Measurements from ENCODE around the gene ARMC9.
"Not testable (repeated sequence)": the region's sequence is repeated elsewhere in the genome, so short reads cannot be mapped to it uniquely, and the experiment has no call there.

Gene ARMC9

DNA sequence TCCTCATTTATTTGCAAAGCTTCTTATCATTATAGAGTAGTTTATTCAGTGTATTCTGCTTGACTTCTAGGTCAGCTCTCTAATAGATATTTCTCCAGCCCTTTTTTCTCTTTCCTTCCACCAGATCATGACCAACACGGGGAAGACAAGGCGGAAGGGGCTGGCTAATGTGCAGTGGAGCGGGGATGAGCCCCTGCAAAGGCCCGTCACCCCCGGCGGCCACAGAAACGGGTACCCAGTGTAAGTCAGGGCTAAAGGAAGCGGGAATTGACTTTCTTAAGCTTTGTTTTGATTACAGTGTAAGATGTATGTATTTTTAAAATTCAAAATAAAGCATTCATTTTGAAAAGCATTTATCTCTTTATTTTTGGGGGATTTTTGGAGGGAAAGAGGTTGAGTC, 146.4 kb downstream of the ARMC9 start:
- no peak for DNase-seq

DNA sequence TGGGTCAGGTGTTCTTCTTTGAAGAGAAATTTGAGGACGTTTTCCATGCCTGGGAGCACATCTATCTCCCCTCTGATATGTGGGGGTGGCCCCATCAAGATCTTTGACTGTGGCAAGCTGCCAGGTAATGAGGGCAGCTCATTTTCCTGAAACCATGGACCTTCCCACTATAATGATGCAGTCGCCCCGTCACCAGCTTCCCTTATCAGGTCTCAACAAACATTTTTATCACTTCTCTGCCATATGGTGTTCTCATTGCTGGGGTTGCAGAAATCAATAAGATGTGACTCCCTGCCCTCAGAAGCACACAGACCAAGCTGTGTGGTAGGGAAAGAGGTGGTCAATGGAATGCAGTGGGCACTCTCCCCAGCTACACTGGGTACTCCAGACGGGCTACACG, 148.7 kb downstream of the ARMC9 start:
- no peak for DNase-seq

DNA sequence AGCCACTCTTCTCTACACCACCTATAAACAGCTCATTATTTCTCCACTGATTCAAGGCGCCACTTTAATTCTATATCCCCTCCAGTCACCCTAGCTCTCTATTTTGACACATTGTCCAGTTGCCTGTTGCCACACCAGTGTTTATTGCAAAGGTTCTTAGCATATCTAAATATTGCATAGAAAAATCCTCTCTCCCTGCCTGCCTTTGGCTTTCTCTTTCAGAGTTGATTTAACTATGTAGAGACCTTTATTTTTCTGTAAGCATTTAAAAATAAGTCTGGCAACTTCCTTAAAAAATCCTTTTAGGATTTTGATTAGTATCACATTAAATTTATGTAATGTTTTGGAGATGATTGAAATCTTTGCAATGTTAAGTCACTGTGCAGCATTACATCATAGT, 149.2 kb downstream of the ARMC9 start:
- no peak for DNase-seq

DNA sequence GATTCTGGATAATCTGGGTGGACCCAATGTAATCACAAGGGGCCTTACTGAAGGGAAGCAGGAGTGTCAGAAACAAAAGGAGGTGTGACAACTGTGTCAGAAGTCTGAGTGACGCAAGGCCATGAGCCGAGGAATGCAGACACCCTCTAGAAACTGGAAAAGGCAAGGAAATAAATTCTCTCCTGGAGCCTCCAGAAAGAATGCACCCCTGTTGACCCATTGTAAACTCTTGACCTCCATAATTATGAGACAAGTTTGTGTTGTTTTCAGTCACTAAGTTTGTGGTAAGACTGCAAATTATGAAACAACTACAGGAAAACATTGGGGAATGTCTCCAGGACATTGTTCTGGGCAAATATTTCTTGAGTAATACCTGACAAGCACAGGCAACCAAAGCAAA, 149.7 kb downstream of the ARMC9 start:
- DNase-seq: no peak

DNA sequence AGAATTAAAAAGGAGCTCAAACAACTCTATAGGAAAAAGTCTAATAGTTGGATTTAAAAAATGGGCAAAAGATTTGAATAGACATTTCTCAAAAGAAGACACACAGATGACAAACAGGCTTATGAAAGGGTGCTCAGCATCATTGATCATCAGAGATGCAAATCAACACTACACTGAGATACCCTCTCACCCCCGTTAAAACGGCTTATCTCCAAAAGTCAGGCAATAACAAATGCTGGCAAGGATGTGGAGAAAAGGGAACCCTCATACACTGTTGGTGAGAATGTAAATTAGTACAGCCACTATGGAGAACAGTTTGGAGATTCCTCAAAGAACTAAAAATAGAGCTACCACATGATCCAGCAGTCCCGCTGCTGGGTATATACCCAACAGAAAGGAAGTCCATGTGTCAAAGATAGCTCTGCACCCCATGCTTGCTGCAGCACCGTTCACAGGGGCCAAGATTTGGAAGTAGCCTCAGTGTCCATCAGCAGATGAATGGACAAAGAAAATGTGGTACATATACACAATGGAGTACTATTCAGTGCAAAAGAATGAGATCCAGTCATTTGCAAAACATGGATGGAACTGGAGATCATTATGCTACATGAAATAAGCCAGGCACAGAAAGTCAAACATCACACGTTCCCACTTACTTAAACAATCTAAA, 150.4 kb downstream of the ARMC9 start:
- DNase-seq: no peak

DNA sequence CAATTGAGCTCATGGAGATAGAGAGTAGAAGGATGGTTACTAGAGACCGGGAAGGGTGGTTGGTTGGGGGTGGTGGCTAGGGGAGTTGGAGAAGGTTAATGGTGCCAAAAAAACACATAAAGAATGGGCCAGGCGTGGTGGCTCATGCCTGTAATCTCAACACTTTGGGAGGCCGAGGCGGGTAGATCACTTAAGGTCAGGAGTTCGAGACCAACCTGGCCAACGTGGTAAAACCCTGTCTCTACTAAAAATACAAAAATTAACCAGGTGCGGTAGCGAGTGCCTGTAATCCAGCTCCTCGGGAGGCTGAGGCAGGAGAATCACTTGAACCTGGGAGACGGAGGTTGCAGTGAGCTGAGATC, 150.9 kb downstream of the ARMC9 start:
- not testable (repeated sequence) for DNase-seq

- no peak for DNase-seq
Observed at GRCh38 chr2:231351648-231352047, 153.2 kb downstream of the ARMC9 start.

GRCh38 chr2:231353469-231353868, 155.0 kb downstream of the ARMC9 start:
- DNase-seq: no peak

GRCh38 chr2:231355508-231356465, 157.4 kb downstream of the ARMC9 start:
- no peak for DNase-seq

DNA sequence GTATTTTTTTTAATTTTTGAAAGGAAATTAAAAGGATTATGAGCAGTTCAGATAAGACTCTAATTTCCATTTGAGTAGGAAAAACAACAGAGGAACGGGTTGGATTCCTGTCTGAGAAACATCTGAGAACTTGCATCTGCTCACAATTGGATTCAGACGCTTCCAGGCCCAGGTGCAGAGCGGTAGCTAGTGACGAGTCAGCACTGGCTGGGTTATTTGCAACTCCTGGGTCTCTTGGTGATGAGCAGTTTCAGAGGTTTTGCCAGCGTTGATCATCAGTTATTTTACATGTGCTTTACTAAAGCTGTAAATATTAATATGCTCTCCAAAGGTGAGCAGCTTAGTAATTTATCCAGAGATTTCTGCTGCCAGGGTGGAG, 158.0 kb downstream of the ARMC9 start:
- DNase-seq: no peak

DNA sequence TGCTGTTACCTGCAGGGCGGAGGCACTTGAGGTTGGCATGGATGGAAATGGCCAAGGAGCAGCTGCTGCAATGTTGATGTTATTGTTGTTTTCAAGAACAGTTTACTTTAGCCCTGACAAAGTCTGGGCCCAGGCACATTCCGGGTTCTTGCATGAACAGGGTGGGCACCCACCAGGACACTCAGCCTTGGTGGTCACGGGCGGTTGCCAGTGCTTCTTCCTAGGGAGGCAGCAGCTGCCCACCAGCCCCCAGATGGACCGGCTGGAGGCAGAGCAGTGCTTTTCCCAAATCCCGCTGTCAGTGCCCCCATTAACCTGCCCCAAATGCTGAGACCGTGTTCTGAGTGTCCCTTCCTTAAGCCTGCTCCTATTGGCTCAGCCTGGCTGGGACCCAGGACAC, 158.6 kb downstream of the ARMC9 start:
- DNase-seq: no peak

DNA sequence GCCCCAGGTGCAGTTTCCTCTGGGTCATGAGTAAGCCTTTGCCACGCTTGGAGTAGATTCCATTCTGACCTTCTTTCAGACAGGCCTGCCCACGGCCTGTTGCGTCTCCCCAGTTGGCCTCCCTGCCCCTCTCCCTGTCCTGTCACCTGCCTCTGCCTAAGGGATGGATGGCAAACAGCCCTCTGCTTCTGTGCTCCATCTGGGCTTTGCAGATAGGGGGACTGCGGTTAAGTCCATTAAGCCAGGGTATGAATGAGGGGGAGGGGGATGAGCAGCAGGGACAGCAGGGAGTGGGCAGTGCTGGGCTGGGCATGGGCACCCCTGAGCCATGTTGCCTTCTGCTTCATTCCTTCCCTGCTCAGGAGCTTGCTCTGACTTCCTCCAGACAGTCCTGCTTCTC, 159.5 kb downstream of the ARMC9 start:
- no peak for DNase-seq

DNA sequence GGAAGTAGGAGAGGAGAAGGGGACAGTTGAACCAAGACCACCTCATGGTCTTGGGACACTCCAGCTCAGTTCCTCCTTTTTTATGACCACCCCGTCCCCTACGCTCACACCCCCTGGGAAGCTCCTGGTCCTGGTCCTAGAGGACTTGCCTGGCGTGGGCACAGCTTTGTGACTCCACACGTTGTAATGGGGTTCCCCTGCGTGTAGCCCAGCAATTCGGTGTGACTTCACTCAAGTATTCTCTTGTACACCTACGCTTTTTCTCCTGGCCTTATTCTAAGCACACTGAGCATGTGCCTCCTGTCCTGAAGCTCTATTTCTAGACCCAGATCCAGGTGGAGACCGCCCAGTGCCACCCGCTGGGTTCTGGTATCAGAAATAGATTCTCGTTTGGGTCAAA, 161.0 kb downstream of the ARMC9 start:
- no peak for DNase-seq

DNA sequence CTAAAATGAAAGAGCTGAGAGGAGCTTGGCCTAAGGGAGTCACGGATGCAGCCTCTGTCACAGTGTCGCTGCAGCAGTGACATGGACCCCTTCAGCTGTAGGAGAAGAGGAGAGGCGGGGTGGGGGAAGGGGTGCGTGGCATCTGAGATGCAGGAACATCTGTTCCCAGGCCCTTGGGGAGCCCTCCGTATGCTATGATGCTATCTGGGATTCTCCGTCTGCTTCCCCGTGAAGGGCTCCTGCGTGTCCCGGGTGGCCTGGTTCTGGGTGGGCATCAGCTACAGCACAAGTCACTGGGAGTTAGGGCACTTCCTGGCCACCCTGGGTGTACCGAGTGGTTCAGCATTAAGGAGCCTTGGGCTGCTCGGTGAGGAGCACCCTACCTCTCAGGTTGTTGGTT, 161.5 kb downstream of the ARMC9 start:
- no peak for DNase-seq

DNA sequence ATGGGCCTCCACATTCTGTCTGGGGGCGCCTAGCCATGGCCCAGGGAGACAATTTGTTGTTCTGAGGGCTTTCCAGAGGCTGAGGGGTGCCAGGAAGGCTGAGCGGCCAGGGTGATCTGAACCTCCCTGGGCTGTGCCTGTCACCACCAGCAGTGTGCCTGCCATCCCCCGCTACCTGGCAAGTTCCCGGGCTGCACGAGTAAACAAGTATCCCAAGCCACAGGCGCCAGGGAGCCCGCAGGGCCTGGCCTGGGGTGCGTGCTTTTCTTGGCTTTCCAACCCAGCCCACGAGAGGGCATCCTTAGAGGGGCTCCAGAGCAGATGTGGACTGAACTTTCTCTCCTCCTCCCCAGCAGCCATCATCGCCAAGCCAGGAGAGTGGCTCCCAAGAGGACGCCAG, 162.0 kb downstream of the ARMC9 start:
- no peak for DNase-seq

- DNase-seq: peak in 1 of 2 donors; percentile 32
Observed at GRCh38 chr2:231360881-231361371, 162.5 kb downstream of the ARMC9 start.

DNA sequence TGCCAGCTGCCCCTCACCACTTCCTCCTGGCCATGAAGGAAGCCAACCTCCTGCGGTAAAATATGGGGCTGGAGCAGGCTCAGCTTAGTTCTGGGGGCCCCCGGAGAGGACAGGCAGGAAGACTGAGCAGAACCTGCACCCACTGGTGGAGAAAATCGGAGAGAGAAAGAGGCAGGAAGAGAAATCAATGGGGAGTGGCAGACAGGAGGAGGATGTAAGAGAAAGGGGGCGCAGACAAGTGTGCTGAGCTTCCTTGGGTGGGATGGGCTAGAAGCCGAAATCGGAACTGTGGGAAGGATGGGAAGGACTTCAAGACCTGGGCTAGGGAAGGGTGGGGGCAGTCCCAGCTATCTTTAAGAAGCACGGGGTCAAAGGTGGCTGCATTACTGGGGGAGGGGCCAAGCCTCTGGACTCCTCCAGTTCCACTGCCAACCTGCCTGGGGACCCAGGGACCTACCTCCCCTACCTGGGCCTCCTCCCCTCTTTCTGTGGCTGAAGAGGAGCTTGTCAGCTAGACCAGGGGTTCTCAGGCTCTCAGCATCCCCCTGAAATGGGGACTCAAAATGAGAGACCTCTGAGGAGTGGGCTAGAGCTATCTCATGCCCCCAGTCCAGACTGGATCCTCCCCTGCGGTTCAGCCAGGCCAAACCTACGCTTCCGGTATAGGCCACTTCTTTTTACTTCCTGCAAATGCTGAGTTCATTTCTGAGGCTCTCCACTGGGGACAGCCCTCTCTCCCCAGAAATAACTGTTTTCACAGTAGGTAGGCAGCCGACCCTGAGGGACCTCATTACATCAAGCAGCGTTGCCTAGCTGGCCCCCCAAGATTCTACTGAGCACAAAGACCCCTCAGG, 163.5 kb downstream of the ARMC9 start:
- DNase-seq: peak; percentile 23 to 43

DNA sequence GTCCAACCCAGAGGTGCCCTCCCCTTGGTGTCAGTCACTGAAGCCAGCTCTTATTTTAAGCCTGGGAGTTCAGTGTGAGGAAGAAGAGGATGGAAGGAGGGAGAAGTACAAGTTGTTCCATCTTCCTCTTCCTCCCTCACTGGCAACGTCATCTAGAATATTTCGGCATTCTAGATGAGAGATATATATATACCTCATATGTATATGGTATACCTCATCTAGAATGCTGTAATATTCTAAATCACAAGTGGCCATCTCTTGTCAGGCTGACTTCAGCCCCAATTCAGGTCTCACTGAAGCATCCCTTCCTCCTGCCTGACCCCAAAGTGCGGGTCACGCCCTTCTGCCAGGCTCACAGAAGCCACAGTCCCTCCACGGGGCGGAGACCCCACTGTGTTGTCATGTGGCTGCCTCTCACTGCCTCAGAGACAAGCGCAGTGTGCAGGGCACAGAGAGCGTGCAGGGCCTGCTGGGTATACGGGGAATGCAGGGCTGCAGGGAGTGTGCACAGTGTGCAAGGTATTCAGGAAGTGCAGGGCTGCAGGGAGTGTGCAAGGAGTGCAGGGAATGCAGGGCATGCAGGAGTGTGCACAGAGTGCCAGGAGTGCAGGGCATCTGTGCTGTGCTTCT, 164.2 kb downstream of the ARMC9 start:
- no peak for DNase-seq

DNA sequence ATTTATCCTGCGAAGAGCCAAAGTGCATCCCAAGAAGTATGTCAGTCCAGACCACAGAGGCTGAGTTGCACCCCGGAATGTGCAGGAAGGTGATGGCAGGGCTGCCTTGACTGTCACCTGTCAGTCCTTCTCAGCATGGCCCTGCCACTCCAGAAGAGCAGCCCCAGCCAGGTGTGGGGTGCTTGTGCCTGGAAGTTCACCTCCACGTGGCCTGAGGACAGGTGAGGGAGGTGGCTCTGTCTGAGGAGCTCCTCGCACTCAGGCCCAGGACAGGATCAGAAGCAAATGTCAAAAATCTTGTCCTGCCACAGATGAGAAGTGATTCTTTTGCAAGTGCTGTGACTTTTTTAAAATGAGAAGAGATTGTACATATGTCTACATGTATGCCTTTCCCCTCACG, 165.6 kb downstream of the ARMC9 start:
- DNase-seq: no peak

GRCh38 chr2:231364961-231365810, 166.8 kb downstream of the ARMC9 start:
- no peak for DNase-seq

DNA sequence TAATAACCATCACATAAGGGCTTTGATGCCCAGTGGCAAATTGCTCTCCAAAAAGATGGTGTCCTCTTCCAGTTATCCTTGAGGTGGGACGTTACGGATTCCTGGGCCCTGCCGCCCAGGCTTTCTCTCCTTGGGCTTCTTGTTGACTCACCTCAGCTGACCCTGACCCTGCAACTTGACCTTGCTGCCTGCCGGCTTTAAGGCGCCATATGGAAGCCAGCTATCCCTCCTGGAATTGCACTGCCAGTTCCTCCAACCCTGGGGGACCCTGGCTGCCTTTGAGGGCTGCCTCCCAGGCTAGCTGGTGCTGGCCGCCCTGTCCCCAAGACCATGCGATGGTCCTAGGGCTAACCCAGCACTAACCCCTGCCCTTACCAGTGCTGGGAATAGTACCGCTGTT, 168.7 kb downstream of the ARMC9 start:
- DNase-seq: no peak

Data from CD4-positive, alpha-beta T cell treated with Interleukin-4 for 1 hour (primary cell).